H1 (cell line): ENCODE measurements around the gene F10. TPM values are rescaled to one million over a fixed set of nuclear protein-coding genes. Genes with fewer than 3 reads are reported as not detected.

Source experiments
- BACH1 ChIP-seq: IDR thresholded peaks from 2 replicates; pipeline ENCODE4 v1.6.1; 2012; ENCODE audit warnings: low read length, improper control_type of control experiment
- EP300 ChIP-seq, 2 experiments: IDR thresholded peaks; 1 replicate in 1 of 2; 2 replicates in 1 of 2; pipeline ENCODE4 v1.6.1; 2011 to 2012; ENCODE audit warnings: low read depth in 2 of 2, low read length in 2 of 2, mild to moderate bottlenecking in 2 of 2, borderline replicate concordance in 1 of 2, inconsistent platforms in 1 of 2, moderate library complexity in 1 of 2
- KDM4A ChIP-seq: IDR thresholded peaks from one replicate; pipeline ENCODE4 v1.7.1; 2012; ENCODE audit warnings: low read depth, mild to moderate bottlenecking, moderate library complexity, low read length, inconsistent platforms; ENCODE audit not compliant: severe bottlenecking
- MAFK ChIP-seq: IDR thresholded peaks from 2 replicates; pipeline ENCODE4 v1.6.1; 2012; ENCODE audit warnings: low read depth, mild to moderate bottlenecking, improper control_type of control experiment, low read length
- POU5F1 ChIP-seq: IDR thresholded peaks from 2 replicates; pipeline ENCODE4 v1.6.1; 2011; ENCODE audit warnings: low read depth, mild to moderate bottlenecking, low read length, moderate library complexity
- RXRA ChIP-seq: IDR thresholded peaks from 2 replicates; pipeline ENCODE4 v1.6.1; 2011; ENCODE audit warnings: low read depth, mild to moderate bottlenecking, low read length, moderate library complexity; ENCODE audit not compliant: insufficient read depth
- TCF12 ChIP-seq: IDR thresholded peaks from 2 replicates; pipeline ENCODE4 v1.6.1; 2011; ENCODE audit warnings: low read depth, mild to moderate bottlenecking, low read length
- polyA plus RNA-seq, 7 experiments: library from polyadenylated mRNA; depleted of rRNA in 3 of 7; stranded (reverse) in 5 of 7; unstranded in 2 of 7; fragments of >200 nt in 5 of 7; fragments of 200-250 nt in 2 of 7; gene quantifications; 1 replicate in 5 of 7; 2 replicates in 1 of 7; 4 replicates in 1 of 7; pipeline versions ENCODE4 v1.2.1 to v1.2.3, GENCODE V29; 2011 to 2013; ENCODE audit warnings: missing spikeins in 2 of 7, mixed read lengths in 2 of 7
- total RNA-seq: library from RNA; stranded (reverse); fragmentation: NEBNext Ultra II Directional; extraction: Animal tissue kit (Norgen Biotek cat#: 25700); gene quantifications from 2 replicates; pipeline ENCODE4 v1.2.1, GENCODE V29; 2021

The F10 gene
- total and polyA plus RNA-seq, 2 of the 8 experiments (the other 6 are each of a cell fraction or from before 2014, with no cell fraction given): 2.0 to 4.2 TPM

- TF ChIP-seq RXRA (no peak), TCF12 (no peak), POU5F1 (no peak), EP300 (IDR thresholded peaks at IDR 0.05; ENCODE audit: borderline replicate concordance in 1 of 2, low read depth in 2 of 2, low read length in 2 of 2) (no peak), KDM4A (no peak), MAFK (no peak), BACH1 (no peak)
Observed at GRCh38 chr13:113093580-113094409, 28.8 kb upstream of the F10 start (continued).
